GM21528 (cell line): ENCODE data around the gene UAP1L1.
"Not testable (repeated sequence)": the region's sequence is repeated elsewhere in the genome, so short reads cannot be mapped to it uniquely, and the experiment has no call there.

Experiments
- ATAC-seq: cut with Tn5 transposase; IDR thresholded peaks from one replicate; pipeline ENCODE4 v1.9.1; 2021; ENCODE audit warnings: mild to moderate bottlenecking, moderate library complexity; ENCODE audit not compliant: unreplicated experiment, low FRiP score

The UAP1L1 gene

GRCh38 chr9:137077010-137077747, at the start of gene UAP1L1:
Gene UAP1L1 (plus strand): TSS chr9:137077517. CDS start chr9:137077533, 16 bp downstream.
- no peak for ATAC-seq

- peak; percentile 39 for ATAC-seq
Observed at GRCh38 chr9:137028263-137029057, 48.9 kb upstream of the UAP1L1 start.

- ATAC-seq = no peak
Observed at GRCh38 chr9:137029058-137029936, 48.0 kb upstream of the UAP1L1 start.

- ATAC-seq = no peak
Observed at GRCh38 chr9:137030006-137030405, 47.3 kb upstream of the UAP1L1 start.

GRCh38 chr9:137030538-137031527, 46.5 kb upstream of the UAP1L1 start:
- ATAC-seq = no peak

- no peak for ATAC-seq
Observed at GRCh38 chr9:137031904-137032640, 45.2 kb upstream of the UAP1L1 start, which contains the start of gene FUT7. Gene FUT7 (minus strand): TSS chr9:137032088. CDS start chr9:137031991, 97 bp downstream.

- no peak for ATAC-seq
Observed at GRCh38 chr9:137032858-137033257, 44.5 kb upstream of the UAP1L1 start.

GRCh38 chr9:137033481-137033880, 43.8 kb upstream of the UAP1L1 start:
- ATAC-seq = not testable (repeated sequence)

- ATAC-seq = no peak
Observed at GRCh38 chr9:137034039-137034708, 43.1 kb upstream of the UAP1L1 start.

GRCh38 chr9:137034709-137035506, 42.4 kb upstream of the UAP1L1 start:
- peak; percentile 54 for ATAC-seq

- ATAC-seq = no peak
Observed at GRCh38 chr9:137035507-137035834, 41.8 kb upstream of the UAP1L1 start.

GRCh38 chr9:137035937-137036336, 41.4 kb upstream of the UAP1L1 start:
- ATAC-seq = no peak

GRCh38 chr9:137037035-137037434, 40.3 kb upstream of the UAP1L1 start:
- no peak for ATAC-seq

- no peak for ATAC-seq
Observed at GRCh38 chr9:137037483-137037882, 39.8 kb upstream of the UAP1L1 start.

GRCh38 chr9:137038916-137039315, 38.4 kb upstream of the UAP1L1 start:
- ATAC-seq = no peak

GRCh38 chr9:137039611-137040366, 37.5 kb upstream of the UAP1L1 start:
- ATAC-seq = no peak

GRCh38 chr9:137040568-137040967, 36.7 kb upstream of the UAP1L1 start:
- no peak for ATAC-seq
